ENCODE measurements around the gene NCOA5. TPM values are rescaled to one million over a fixed set of nuclear protein-coding genes. Genes with fewer than 3 reads are reported as not detected.

NCOA5 gene
- polyA plus RNA-seq, 1 experiment, result 19.0 TPM

GRCh38 chr20:46111028-46111835 lies 21.5 kb upstream of the NCOA5 start:
- TF ChIP-seq CTCF (IDR thresholded peaks at IDR 0.05; ENCODE audit: insufficient read depth, low read depth, low read length), result no peak
- no peak for DNase-seq (ENCODE audit: low read depth)
- Histone ChIP-seq H3K36me3 (ENCODE audit: control insufficient read depth, insufficient read depth, low read length) (no peaks in the 10 kb centered on the region), H3K27me3 (ENCODE audit: control insufficient read depth, insufficient read depth, low read length) (peaks cover 15% of the 10 kb centered on the region), H3K4me3 (ENCODE audit: low read depth, low read length) (no peak overlapping the region)
- CTCF ChIA-PET, result interaction anchor here (0.8 kb wide), 1 partner anchor 18 kb away, joined by 4 read pairs; no protein-coding TSS in a partner anchor
- POLR2A ChIA-PET, result no interaction called here

GRCh38 chr20:46108976-46109375 lies 19.2 kb upstream of the NCOA5 start:
- no peak for TF ChIP-seq CTCF (IDR thresholded peaks at IDR 0.05; ENCODE audit: insufficient read depth, low read depth, low read length)
- H3K4me3 ChIP-seq (ENCODE audit: low read depth, low read length), result no peak overlapping the region
- ChIA-PET CTCF (no interaction called here), POLR2A (no interaction called here)
- no peak for DNase-seq (ENCODE audit: low read depth)
- peaks cover 17% of the 10 kb centered on the region for H3K27me3 ChIP-seq (ENCODE audit: control insufficient read depth, insufficient read depth, low read length)
- H3K36me3 ChIP-seq (ENCODE audit: control insufficient read depth, insufficient read depth, low read length), result no peaks in the 10 kb centered on the region

- ChIA-PET CTCF (interaction anchor here (1.4 to 1.6 kb wide), 2 partner anchors 10 to 16 kb away, joined by 3 read pairs; no protein-coding TSS in a partner anchor), POLR2A (no interaction called here)
- no peak for DNase-seq (ENCODE audit: low read depth)
- Histone ChIP-seq H3K27me3 (ENCODE audit: control insufficient read depth, insufficient read depth, low read length) (peaks cover 15% of the 10 kb centered on the region), H3K4me3 (ENCODE audit: low read depth, low read length) (no peak overlapping the region), H3K36me3 (ENCODE audit: control insufficient read depth, insufficient read depth, low read length) (no peaks in the 10 kb centered on the region)
- TF ChIP-seq CTCF (IDR thresholded peaks at IDR 0.05; ENCODE audit: insufficient read depth, low read depth, low read length), result no peak
These were observed 18.7 kb upstream of the NCOA5 start for GRCh38 chr20:46108435-46108841.

- Histone ChIP-seq H3K27me3 (ENCODE audit: control insufficient read depth, insufficient read depth, low read length) (peaks cover 15% of the 10 kb centered on the region), H3K36me3 (ENCODE audit: control insufficient read depth, insufficient read depth, low read length) (no peaks in the 10 kb centered on the region), H3K4me3 (ENCODE audit: low read depth, low read length) (no peak overlapping the region)
- TF ChIP-seq CTCF (IDR thresholded peaks at IDR 0.05; ENCODE audit: insufficient read depth, low read depth, low read length), result no peak
- CTCF ChIA-PET, result interaction anchor here (1.0 to 1.6 kb wide), 3 partner anchors 9 to 225 kb away, joined by 3 read pairs; no protein-coding TSS in a partner anchor
- DNase-seq (ENCODE audit: low read depth), result no peak
- POLR2A ChIA-PET, result no interaction called here
These were observed 17.3 kb upstream of the NCOA5 start for GRCh38 chr20:46107061-46107460.

GRCh38 chr20:46104262-46104661 lies 14.5 kb upstream of the NCOA5 start:
- H3K4me3 ChIP-seq (ENCODE audit: low read depth, low read length), result no peak overlapping the region
- no peaks in the 10 kb centered on the region for H3K36me3 ChIP-seq (ENCODE audit: control insufficient read depth, insufficient read depth, low read length)
- POLR2A ChIA-PET, result no interaction called here
- DNase-seq (ENCODE audit: low read depth), result no peak
- no peak for TF ChIP-seq CTCF (IDR thresholded peaks at IDR 0.05; ENCODE audit: insufficient read depth, low read depth, low read length)
- CTCF ChIA-PET, result no interaction called here
- peaks cover 17% of the 10 kb centered on the region for H3K27me3 ChIP-seq (ENCODE audit: control insufficient read depth, insufficient read depth, low read length)

Measured in BJ (cell line).